ENCODE measurements around the gene PDX1. TPM values are rescaled to one million over a fixed set of nuclear protein-coding genes. Genes with fewer than 3 reads are reported as not detected.
A peak's percentile ranks its signal among the peaks of the same experiment; 100 is the strongest.

The PDX1 gene
- polyA plus RNA-seq, 3 donors = not detected

DNA sequence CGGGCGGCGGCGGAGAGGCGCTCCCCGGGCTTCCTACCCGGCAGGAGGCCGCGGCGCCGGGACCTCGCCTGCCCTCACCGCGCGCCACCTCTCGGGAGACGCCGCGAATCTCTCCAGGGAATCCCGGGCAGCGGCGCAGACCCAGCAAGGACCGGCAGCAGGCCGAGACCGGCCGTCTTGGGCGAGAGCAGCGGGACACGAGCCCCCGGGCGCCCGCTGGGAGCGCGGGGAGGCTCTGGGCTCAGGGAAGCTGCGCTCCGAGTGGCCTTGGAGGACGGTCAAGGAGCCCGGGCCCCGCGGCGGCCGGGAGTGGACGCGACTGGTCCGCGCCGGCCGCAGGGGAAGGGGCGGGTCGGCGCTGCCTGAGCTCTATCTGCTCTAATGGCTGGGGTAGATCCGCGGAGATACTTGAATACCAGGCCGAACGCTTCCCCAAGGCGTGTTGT, 34.6 kb downstream of the PDX1 start:
- Mint-ChIP-seq H3K4me3 (peak overlapping the region; percentile 80 to 95), H3K9me3 (peaks cover 0 to 30% (median 11%) of the 10 kb centered on the region in 7 donors), H3K36me3 (peaks cover 0 to 5% of the 10 kb centered on the region in 2 donors), H3K27me3 (ENCODE audit: low read depth in 3 of 3) (peaks cover 86 to 88% (median 87%) of the 10 kb centered on the region in 3 donors), H3K27ac (no peak overlapping the region), H3K4me1 (peaks cover 18% of the 10 kb centered on the region)
- Histone ChIP-seq H3K79me2 (ENCODE audit: insufficient read depth, low read length) (no peaks in the 10 kb centered on the region), H3K36me3 (replicated peaks in 1 of 2; ENCODE audit: control insufficient read depth in 1 of 2, insufficient read depth in 2 of 2, low read length in 2 of 2) (no peaks in the 10 kb centered on the region), H3K4me1 (ENCODE audit: control insufficient read depth in 1 of 2, insufficient read depth in 2 of 2, low read length in 2 of 2) (peaks cover 22% of the 10 kb centered on the region in 2 donors), H3K27me3 (ENCODE audit: control insufficient read depth in 2 of 2, insufficient read depth in 2 of 2, low read length in 2 of 2) (peaks cover 68 to 86% of the 10 kb centered on the region in 2 donors), H4K20me1 (ENCODE audit: insufficient read depth, low read length) (no peaks in the 10 kb centered on the region), H2AFZ (ENCODE audit: insufficient read depth, low read depth, low read length, poor library complexity, severe bottlenecking) (peak overlapping the region; percentile 85), H3K4me3 (replicated peaks in 1 of 3; ENCODE audit: low read depth in 2 of 3, low read length in 3 of 3) (peak overlapping the region; percentile 28 to 76 (median 47)), H3K27ac (ENCODE audit: low read depth in 1 of 2, low read length in 2 of 2) (no peak overlapping the region), H3K4me2 (replicated peaks; ENCODE audit: extremely low read depth, low read length, poor library complexity, severe bottlenecking) (peak overlapping the region; percentile 86), H3K9ac (ENCODE audit: insufficient read depth, low read length, poor library complexity, severe bottlenecking) (peak overlapping the region; percentile 40), H3K9me3 (replicated peaks in 1 of 2; ENCODE audit: control insufficient read depth in 1 of 2, insufficient read depth in 1 of 2, low read length in 2 of 2) (peaks cover 0 to 25% of the 10 kb centered on the region in 2 donors)
- DNase-seq = no peak
- WGBS (ENCODE audit: insufficient coverage) = 3% methylated on average over 53 of the region's 56 CpGs
- intact Hi-C loops (cut with micrococcal nuclease) = no loop called here
- TF ChIP-seq, protein P1, sequence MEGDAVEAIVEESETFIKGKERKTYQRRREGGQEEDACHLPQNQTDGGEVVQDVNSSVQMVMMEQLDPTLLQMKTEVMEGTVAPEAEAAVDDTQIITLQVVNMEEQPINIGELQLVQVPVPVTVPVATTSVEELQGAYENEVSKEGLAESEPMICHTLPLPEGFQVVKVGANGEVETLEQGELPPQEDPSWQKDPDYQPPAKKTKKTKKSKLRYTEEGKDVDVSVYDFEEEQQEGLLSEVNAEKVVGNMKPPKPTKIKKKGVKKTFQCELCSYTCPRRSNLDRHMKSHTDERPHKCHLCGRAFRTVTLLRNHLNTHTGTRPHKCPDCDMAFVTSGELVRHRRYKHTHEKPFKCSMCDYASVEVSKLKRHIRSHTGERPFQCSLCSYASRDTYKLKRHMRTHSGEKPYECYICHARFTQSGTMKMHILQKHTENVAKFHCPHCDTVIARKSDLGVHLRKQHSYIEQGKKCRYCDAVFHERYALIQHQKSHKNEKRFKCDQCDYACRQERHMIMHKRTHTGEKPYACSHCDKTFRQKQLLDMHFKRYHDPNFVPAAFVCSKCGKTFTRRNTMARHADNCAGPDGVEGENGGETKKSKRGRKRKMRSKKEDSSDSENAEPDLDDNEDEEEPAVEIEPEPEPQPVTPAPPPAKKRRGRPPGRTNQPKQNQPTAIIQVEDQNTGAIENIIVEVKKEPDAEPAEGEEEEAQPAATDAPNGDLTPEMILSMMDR (IDR thresholded peaks at IDR 0.05) = no peak

DNA sequence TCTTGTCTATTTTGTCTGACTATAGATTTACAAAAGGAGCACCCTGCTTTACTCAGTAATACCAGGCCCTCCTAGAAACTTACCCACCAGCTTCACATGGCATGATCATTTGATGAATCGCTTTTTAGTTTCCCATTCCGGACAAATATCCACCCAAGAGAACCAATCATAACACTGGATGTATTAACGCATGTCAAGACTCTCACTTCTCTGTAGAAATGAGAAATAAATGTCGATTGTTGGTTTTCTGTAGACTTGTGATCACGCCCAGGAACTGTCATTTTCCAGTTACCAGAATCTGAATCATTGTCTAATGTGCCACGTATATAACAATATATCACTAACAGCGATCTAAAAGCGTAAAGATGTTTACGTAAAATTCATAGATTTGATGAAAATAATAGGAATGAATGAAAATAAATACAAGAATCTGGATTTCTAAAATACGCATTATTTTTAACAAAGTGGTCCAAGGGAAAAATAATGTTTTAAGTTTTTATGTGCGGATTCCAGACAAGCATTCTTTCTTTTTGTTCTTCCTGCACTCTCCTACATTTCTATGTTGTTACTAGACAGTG, 35.3 kb downstream of the PDX1 start:
- Histone ChIP-seq H3K36me3 (replicated peaks in 1 of 2; ENCODE audit: control insufficient read depth in 1 of 2, insufficient read depth in 2 of 2, low read length in 2 of 2) (no peaks in the 10 kb centered on the region), H3K9ac (ENCODE audit: insufficient read depth, low read length, poor library complexity, severe bottlenecking) (no peak overlapping the region), H3K27ac (ENCODE audit: low read depth in 1 of 2, low read length in 2 of 2) (no peak overlapping the region), H2AFZ (ENCODE audit: insufficient read depth, low read depth, low read length, poor library complexity, severe bottlenecking) (no peak overlapping the region), H3K4me2 (replicated peaks; ENCODE audit: extremely low read depth, low read length, poor library complexity, severe bottlenecking) (peak overlapping the region; percentile 86), H3K9me3 (replicated peaks in 1 of 2; ENCODE audit: control insufficient read depth in 1 of 2, insufficient read depth in 1 of 2, low read length in 2 of 2) (peaks cover 0 to 31% of the 10 kb centered on the region in 2 donors), H3K4me1 (ENCODE audit: control insufficient read depth in 1 of 2, insufficient read depth in 2 of 2, low read length in 2 of 2) (peaks cover 25 to 26% of the 10 kb centered on the region in 2 donors), H3K4me3 (replicated peaks in 1 of 3; ENCODE audit: low read depth in 2 of 3, low read length in 3 of 3) (peak overlapping the region in 1 of 3 experiments; percentile 76), H4K20me1 (ENCODE audit: insufficient read depth, low read length) (no peaks in the 10 kb centered on the region), H3K79me2 (ENCODE audit: insufficient read depth, low read length) (no peaks in the 10 kb centered on the region), H3K27me3 (ENCODE audit: control insufficient read depth in 2 of 2, insufficient read depth in 2 of 2, low read length in 2 of 2) (peaks cover 75 to 91% of the 10 kb centered on the region in 2 donors)
- Mint-ChIP-seq H3K4me1 (peaks cover 19% of the 10 kb centered on the region), H3K4me3 (peak overlapping the region in 1 of 2 donors; percentile 95), H3K27ac (no peak overlapping the region), H3K36me3 (peaks cover 0 to 8% of the 10 kb centered on the region in 2 donors), H3K9me3 (peaks cover 0 to 30% (median 11%) of the 10 kb centered on the region in 7 donors), H3K27me3 (ENCODE audit: low read depth in 3 of 3) (peaks cover 87 to 92% (median 92%) of the 10 kb centered on the region in 3 donors)
- no CpG with 5 or more reads among the region's 11 CpGs for WGBS (ENCODE audit: insufficient coverage)
- TF ChIP-seq, protein P1 (IDR thresholded peaks at IDR 0.05) = no peak
- intact Hi-C loops (cut with micrococcal nuclease) = no loop called here
- no peak for DNase-seq
